Epithelial cell of proximal tubule (primary cell): ENCODE data around the gene KAT6B. TPM values are rescaled to one million over a fixed set of nuclear protein-coding genes. Genes with fewer than 3 reads are reported as not detected.

Experiments
- DNase-seq: peaks from one replicate; pipeline ENCODE4 v3.0.0-alpha.2; 2011; ENCODE audit warnings: low read depth
- H3K4me3 ChIP-seq: 2 replicates; pipeline ENCODE4 v1.5.1; 2011; ENCODE audit warnings: low read depth, mild to moderate bottlenecking, low read length
- total RNA-seq: library from RNA; depleted of rRNA; stranded (reverse); fragments of >200 nt; gene quantifications from 2 replicates; pipeline ENCODE4 v1.2.3, GENCODE V29; 2015
- TF ChIP-seq, protein P1 (sequence below): conservative IDR thresholded peaks from 2 replicates; pipeline ENCODE4 v1.5.1; 2012; ENCODE audit warnings: low read depth, mild to moderate bottlenecking, low read length

The KAT6B gene
- total RNA-seq, 1 donor from 2014 or later, result 10.1 TPM

DNA sequence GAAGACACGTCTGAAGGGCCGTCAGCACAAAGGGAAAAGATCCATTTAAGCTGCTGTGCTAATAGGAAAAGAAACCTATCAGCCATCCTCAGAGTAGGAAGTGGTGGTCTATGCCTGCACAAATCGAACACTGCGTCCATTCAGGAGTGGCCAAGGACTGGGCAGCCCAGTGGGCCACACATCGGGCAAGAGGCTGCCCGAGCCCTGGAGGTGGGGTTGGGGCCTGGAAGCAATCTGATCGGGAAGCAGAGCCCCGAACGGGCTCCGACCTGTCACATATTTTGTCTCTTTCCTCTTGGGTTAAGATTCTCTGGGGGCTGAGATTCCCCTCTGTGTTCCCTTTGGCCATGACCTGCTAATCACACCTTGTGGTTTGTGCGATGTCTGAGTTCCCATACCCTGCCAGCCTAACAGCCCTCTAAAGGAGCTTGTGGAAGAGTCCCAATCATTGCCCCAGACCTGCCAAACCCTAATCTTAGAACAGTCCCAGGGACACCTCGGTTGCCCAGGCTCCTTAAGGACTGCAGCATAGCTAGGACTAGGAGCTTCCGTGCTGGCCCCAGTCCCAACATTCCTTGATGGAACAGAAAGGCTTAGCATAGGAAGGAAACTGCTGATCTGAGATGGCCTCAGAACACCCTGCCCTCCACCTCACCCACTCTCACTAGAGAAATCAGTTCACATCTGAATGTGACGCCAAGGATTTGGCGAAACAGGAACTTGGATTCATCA is 207.2 kb downstream of the KAT6B start:
- TF ChIP-seq, protein P1, sequence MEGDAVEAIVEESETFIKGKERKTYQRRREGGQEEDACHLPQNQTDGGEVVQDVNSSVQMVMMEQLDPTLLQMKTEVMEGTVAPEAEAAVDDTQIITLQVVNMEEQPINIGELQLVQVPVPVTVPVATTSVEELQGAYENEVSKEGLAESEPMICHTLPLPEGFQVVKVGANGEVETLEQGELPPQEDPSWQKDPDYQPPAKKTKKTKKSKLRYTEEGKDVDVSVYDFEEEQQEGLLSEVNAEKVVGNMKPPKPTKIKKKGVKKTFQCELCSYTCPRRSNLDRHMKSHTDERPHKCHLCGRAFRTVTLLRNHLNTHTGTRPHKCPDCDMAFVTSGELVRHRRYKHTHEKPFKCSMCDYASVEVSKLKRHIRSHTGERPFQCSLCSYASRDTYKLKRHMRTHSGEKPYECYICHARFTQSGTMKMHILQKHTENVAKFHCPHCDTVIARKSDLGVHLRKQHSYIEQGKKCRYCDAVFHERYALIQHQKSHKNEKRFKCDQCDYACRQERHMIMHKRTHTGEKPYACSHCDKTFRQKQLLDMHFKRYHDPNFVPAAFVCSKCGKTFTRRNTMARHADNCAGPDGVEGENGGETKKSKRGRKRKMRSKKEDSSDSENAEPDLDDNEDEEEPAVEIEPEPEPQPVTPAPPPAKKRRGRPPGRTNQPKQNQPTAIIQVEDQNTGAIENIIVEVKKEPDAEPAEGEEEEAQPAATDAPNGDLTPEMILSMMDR, result no peak
- H3K4me3 ChIP-seq, result no peak overlapping the region
- no peak for DNase-seq

DNA sequence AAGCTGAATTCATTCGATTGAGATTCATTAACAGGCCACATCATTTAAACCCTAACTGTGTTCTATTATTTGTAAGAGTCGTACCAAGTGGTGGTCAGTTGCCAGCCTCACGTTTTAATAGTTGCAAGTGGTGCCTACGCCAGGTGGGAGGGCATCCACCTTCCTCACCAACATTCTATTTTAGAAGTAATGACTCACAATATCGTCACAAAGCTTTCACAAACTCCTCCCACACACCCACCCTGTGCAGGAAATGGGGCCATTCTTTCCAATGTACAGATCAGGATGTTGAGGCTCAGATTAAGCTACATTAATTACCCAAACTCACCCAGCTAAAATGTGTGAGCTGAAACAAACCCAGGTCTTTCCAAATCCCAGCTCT is 207.7 kb downstream of the KAT6B start:
- no peak overlapping the region for H3K4me3 ChIP-seq
- DNase-seq, result no peak
- TF ChIP-seq, protein P1, result no peak

DNA sequence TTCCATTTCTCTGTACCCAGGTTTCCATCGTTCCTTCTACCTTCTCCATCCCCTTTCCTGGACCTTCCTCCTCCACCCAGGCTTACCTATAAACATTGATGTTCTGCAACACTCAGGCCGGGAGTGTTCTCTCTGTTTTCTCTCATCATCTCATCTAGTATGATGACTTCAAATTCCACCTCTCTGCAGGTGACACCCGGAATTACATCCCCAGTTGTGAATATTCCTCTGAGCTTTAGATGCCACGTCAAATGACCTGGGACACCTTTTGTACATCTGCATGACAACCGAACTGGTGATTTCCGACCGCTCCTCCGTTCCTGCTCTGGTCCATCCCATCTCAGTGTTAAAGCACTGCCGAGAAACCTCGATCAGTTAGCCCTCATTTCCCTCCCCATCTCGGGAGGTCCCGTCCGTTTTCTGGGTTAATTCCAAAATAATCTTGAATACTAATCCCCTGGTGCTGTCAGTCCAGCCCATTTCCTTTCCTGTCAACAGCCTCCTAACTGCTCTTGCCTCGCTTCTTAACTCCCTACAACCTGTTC is 208.4 kb downstream of the KAT6B start:
- no peak for DNase-seq
- no peak overlapping the region for H3K4me3 ChIP-seq

DNA sequence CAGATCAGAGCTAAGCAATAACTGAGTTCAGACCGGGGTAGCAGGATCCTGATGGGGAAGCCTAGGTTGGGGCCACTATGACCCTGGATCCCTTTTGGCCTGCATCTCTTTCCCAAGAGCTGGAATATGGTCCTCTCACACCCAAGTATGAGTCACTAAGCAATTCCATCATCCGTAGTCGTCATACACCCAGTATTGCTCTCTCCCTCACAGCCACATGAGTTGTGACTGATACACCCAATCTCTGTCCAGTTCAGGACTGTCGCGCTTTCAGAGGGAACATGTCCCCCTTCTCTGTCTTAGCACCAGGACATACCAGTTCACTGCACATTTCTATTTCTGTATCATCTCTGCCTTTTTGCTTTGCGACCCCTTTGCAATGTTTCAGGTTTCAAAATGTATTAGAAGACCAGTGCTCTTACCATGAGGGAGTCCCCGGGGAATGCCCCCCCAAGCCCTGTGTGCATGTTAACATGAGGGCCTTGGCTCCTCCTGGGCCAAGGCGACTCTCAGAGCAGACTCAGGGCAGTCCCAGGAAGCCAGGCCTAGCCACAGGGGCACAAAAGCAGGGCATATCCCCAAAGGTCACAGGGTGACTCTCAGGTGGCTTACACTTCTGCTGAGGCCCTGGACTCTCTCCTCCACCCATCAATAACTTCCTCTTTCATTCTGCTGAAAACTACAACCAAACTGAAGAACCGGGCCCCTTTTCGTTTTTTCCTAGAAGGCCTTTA is 209.7 kb downstream of the KAT6B start:
- no peak overlapping the region for H3K4me3 ChIP-seq
- no peak for DNase-seq
- TF ChIP-seq, protein P1, result no peak

More for the DNA sequence above, 208.4 kb downstream of the KAT6B start:
- TF ChIP-seq, protein P1, result no peak

DNA sequence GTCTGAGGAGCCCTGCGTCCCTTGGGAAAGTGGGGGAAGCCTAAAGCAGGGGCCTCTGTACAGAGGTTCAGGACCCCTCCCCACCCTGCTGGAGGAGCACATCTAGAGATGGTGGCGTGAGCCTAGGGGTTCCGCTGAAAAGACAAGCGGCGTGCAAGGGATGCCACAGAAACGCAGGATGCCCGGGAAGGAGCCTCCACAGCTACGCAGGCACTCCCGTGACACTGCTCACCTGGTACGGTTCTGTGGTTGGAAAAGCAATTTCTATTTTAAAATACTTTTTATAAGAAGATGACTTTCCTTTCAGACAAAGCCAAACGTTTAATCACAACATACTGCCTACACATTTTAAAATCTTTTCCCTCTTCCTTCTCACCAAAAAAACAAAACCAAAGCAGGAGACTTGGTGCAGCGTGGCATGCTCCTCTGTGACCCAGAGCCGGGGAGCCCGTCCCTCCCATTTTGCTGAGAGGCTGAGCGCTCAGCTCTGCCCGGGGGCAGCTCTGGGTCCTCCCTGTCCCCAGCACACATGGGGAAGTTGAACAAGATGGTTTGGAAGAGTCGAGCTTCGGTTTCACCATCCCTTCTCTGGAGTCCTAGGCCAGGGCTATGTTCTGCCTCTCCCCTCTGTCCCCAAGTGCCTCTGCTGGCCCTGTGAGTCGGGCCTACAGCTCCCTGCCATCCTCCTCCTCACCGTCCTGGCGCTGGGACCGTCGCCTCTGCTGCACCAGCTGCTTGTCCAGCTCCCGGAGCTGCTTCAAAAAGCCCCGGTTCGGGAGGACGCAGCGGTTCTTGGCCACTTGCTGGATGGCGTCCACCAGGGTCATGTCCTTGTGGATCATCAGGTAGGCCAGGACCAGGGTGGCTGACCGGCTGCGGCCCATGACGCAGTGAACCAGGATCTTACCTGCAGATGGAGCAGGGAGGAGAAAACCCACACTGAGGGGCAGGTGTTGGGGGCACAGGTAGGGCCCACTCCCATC is 211.1 kb downstream of the KAT6B start:
- TF ChIP-seq, protein P1, result no peak
- H3K4me3 ChIP-seq, result no peak overlapping the region
- no peak for DNase-seq

DNA sequence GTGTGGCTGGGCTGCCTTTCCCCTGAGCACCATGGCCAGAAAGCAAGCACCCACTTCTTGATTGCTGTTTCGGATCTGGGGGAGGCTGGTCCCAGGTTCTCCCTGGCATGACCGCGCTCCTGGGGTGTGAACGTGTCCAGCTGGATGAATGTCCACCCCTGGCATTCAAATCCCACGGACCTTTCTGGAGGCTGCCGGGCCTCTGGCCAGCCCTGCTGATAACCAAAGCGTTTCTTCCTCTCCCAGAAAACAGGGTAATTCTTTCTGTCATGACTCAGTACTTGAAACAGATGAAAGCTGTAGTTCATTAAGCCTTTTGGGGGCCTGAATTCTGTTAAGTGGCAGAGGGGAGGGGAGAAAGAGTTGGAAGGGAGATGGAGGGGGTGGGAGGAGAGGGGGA is 211.9 kb downstream of the KAT6B start:
- TF ChIP-seq, protein P1, result no peak
- DNase-seq, result no peak
- no peak overlapping the region for H3K4me3 ChIP-seq
